GM21576 (cell line): ENCODE measurements around the gene PNPLA7.
"Not testable (repeated sequence)": the region's sequence is repeated elsewhere in the genome, so short reads cannot be mapped to it uniquely, and the experiment has no call there.

ENCODE experiments used
- ATAC-seq: cut with Tn5 transposase; IDR thresholded peaks from one replicate; pipeline ENCODE4 v1.9.1; 2021; ENCODE audit warnings: mild to moderate bottlenecking, moderate library complexity; ENCODE audit not compliant: unreplicated experiment

The PNPLA7 gene

DNA sequence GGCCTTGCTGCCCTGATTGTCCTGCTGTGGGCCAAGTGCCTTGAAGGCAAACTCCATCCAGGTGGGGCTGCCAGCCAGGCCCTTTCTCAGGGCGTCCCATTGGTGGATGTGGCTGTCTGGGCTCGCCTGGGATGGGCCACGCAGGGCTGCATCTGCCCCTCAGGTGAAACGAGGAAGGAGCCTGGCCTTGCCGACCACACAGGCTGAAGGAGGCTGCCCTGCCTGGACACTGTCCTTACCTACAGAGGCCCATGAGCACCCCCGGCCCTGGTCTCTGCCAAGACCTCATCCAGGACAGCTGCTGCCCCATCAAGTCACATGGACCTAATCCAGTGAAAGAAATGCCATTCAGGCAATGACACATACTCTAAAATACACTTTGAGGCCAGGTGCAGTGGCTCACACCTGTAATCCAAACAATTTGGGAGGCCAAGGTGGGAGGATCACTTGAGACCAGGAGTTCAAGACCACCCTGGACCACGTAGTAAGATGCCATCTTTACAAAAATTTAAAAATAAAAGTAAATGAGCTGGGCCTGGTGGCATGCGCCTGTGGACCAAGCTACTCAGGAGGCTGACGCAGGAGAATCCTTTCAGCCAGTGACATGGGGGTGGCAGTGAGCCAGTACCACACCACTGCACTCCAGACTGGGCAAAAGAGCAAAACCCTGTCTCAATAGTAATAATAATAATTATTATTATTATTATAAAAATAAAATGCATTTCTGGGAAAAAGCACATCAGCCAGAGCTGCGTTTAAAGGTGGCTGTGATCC lies 33.9 kb downstream of the PNPLA7 start:
- no peak for ATAC-seq

DNA sequence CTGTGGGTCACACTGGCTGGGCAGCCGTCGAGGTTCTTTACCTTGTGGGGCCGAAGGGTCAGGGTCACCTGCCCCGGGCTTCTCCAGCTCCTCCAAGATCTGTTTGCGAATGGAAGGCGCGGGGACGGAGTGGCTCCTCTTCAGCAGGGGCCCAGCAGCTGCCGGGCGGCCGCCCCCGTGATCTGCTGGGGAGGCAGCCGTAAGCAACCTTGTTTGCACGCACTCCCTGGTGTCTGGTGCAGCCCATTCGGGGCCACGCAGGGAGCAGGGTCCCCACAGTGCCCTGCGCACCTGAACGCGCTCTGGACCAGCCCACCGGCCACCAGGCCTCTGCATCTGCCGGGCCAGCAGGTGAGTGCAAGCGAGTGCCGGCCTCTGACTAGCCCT lies 34.9 kb downstream of the PNPLA7 start:
- ATAC-seq: no peak

DNA sequence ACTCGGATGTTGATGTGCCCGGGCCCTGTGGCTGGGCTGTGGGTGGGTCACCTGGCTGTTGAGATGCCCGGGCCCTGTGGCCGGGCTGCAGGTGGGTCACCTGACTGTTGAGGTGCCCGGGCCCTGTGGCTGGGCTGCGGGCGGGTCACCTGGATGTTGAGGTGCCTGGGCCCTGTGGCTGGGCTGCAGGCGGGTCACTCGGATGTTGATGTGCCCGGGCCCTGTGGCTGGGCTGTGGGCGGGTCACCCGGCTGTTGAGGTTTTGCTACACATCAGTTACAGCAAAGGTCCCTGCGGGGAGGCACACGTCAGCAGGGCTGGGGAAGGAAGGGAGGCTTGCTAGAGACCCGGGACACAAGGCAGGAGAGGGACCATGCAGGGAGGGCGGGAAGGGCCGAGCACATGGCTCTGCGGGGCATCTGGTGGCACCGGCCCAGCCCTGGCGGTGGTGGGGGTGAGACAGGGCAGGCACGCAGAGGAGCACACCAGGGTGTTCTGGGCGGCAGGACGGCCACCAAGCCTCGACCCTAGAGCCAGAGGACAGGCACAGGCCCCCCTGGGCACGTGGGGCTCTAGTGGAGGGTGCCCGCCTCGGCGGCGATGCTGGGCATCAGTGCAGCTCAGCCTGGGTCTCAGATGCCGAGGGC lies 35.4 kb downstream of the PNPLA7 start:
- no peak for ATAC-seq

DNA sequence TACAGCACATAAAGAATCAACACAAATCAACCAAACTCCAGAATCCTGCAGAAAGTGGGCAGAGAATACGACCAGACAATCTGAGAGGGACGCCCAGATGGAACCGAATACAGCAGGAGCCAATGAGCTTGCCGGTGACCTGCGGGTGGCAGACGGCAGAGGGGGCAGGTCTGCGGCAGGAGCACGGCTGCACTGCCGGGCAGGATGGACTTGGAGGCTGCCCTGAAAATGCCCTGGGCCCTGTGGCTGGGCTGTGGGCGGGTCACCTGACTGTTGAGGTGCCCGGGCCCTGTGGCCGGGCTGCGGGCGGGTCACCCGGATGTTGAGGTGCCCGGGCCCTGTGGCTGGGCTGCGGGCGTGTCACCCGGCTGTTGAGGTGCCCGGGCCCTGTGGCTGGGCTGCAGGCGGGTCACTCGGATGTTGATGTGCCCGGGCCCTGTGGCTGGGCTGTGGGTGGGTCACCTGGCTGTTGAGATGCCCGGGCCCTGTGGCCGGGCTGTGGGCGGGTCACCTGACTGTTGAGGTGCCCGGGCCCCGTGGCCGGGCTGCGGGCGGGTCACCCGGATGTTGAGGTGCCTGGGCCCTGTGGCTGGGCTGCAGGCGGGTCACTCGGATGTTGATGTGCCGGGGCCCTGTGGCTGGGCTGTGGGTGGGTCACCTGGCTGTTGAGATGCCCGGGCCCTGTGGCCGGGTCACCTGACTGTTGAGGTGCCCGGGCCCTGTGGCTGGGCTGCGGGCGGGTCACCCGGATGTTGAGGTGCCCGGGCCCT lies 36.2 kb downstream of the PNPLA7 start:
- ATAC-seq: not testable (repeated sequence)

DNA sequence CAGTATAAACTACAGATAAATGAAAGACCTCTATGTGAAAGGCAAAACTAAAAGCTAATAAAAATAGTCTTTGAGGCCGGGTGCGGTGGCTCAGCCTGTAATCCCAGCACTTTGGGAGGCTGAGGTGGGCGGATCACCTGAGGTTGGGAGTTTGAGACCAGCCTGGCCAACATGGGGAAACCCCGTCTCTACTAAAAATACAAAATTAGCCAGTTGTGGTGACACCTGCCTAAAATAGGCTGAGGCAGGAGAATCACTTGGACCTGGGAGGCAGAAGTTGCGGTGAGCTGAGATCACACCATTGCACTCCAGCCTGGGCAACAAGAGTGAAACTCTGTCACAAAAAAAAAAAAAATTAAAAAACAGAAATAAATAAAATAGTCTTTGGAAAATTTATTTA lies 37.1 kb downstream of the PNPLA7 start:
- ATAC-seq: not testable (repeated sequence)

DNA sequence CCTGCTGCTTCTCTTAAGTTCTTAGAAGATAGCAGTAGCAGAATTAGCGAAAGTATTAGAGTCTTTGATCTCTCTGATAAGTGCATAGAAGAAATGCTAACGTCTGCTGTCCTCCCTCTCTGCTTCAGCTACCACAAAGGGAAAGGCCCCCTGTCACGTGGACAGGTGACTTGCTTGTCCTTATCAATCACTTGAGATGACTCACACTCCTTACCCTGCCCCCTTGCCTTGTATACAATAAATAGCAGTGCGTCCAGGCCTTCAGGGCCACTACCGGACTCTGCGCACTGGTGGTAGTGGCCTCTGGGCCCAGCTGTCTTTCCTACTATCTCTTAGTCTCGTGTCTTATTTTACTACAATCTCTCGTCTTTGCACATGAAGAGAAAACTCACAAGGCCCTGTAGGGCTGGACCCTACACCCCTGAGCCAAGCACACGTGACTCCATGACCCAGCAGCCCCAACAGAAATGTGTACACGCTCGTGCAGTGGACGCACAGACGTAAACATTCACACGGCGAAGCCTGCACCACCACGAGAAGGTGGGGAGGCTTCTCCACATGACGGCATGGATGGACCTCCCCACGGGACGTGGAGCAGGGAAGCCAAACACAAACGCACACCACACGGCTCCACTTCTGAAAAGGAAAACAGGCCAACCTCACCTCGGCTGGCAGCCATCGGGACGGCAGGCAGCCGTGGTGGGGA lies 38.3 kb downstream of the PNPLA7 start:
- ATAC-seq: no peak

DNA sequence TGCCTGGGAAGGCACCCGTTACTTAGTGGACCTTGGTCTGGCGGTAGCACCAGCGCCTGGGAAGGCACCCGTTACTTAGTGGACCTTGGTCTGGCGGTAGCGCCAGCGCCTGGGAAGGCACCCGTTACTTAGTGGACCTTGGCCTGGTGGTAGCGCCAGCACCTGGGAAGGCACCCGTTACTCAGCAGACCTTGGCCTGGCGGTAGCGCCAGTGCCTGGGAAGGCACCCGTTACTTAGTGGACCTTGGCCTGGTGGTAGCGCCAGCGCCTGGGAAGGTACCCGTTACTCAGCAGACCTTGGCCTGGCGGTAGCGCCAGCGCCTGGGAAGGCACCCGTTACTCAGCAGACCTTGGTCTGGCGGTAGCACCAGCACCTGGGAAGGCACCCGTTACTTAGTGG lies 39.1 kb downstream of the PNPLA7 start:
- not testable (repeated sequence) for ATAC-seq

DNA sequence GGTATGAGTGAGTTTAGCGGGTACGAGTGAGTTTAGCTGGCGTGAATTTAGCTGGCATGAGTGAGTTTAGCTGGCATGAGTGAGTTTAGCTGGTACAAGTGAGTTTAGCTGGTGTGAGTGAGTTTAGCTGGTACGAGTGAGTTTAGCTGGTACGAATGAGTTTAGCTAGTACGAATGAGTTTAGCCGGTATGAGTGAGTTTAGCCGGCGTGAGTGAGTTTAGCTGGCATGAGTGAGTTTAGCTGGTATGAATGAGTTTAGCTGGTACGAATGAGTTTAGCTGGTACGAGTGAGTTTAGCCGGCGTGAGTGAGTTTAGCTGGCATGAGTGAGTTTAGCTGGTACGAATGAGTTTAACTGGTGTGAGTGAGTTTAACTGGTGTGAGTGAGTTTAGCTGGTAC lies 41.0 kb downstream of the PNPLA7 start:
- ATAC-seq: no peak

DNA sequence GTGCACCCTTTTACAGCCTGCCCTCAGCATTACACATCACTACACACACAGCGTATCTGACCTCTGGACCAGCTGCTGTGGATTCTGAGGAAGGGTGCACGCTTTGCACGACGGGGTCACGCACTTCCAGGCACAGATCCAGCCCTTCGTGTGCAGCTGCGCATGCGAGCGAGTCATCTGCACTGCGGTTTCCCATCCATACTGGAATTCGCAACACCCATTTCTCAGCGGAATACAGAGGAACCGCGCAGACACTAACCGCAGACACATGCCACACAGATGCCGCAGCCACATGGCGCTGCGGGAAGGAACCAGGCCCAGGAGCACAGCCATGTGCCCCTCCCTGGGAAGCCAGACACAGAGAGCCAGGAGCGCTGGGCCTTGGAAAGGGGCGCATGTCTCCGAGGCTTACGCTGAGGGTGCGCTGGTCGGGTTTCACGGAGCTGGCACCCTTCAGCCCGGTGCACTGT lies 43.5 kb downstream of the PNPLA7 start:
- no peak for ATAC-seq

DNA sequence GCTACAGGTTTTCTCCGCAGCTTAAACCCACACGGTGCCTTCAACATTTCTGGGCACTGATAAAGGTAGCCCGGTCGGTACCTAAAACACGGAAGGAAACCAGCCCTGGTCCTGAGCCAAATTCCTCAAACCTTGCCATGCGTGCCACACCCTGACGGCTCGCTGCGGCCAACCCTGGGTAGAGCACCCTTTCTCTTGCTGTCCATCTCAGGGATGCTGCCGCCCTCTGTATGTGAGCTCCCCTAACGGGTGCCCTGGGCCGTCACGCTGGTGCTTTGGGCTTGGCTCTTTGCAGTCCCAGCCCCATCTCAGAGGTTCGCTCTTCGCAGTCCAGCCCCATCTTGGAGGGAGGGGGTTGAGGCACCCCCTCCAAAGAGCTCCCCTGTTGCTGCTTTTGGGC lies 43.9 kb downstream of the PNPLA7 start:
- no peak for ATAC-seq

DNA sequence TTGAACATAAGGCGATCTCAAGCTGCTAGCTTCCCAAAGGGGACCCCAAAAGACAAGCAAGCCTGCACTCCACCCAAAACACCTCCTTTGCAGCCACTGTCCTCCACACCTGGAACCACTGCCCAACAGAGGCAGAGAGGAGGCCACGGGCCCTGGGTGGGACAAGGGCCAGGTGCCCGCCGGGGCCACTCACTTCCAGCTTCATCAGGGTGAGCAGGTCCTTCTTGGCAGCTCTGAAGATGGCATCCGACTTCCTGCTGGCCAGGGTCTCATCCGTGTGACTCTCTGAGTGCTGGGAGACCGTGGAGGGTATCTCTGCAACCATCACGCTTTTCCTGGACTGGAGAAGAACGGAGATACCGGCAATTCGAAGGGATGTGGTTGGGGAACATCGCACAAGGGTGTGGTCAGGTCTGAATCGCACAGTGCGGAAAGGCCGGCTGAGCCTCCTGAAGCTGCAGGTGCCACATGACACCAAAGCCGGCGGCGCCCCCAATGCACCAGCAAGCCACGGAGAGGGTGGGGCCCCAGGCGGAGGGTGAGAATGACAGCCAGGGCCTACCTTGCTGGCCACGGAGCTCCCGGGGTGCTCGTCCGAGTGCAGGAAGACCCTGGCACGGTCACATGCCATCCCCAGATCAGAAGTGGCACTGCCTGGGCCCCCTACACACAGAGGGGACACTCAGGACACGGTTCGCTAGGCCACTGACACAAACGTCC lies 44.6 kb downstream of the PNPLA7 start:
- no peak for ATAC-seq

DNA sequence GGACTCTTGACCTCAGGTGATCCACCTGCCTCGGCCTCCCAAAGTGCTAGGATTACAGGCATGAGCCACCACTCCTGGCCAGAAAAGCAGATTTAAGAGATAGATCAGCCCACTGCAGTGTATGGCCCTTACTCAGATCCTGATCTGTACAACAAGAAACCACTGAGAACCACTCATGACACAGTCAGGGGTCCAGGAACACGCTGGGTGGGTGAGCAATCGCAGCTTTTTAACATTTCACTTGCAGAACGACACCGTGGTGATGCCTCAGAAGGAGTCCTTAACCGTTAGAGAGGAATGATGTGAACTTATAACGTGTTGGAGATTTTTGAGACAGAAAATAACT lies 45.8 kb downstream of the PNPLA7 start:
- ATAC-seq: no peak

DNA sequence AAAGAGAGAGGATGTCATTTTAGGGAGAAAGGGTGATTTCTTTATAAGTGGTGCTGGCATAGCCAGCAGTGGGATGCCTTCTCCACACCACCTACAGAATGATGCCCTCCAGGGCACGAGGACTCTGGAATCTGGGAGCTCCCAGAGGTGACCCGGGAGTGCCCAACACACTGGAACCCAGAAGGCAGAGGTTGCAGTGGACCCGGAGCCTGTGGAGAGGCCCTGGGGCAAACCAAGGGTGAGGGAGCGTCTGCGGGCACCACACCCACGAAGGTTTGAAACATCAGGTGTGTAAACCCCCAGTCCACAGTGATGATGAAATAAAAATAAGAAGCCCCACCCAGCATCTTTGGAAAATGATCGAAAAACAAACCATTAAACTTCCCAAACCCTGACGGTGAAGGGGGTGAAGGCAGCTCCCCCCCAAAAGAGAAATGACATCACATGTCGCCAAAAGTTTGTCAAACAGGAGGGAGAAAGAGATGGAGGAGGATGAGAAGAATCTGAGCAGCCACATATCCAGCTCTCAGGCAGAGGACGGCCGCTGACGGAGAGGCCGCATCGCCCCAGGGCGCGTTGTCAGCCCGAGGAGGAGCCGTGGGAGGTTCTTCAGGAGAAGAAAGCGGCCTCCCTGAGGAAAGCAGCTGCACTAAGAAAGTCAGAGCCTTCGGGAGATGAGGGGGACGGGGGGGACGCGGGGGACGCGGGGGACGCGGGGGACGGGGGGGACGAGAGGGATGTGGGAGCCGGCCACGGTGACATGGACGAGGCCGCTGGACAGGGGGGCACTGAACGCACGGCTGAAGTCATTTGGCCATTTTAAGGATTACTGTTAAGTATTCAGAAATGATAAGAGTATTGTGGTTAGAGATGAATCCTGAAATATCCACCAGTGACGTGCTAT lies 47.9 kb downstream of the PNPLA7 start:
- no peak for ATAC-seq

DNA sequence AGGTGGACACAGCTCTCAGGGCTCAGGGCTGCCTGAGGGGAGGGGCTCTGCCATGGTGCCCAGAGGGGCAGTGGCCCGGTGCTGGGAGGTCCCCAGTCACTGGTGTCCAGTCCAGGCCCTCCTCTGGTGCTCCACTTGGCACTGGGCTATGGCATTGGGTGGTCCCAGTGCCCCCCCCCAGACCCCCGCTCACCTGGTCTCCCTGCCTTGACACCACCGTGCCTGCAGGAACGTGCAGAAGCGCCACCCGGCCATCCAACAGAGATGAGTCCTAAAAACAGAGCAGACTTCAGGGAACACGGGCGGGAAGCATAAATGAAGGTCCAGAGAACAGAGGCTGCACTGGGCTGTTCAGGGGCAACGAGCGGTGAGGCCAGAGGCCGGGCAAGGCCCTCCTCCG lies 48.7 kb downstream of the PNPLA7 start:
- ATAC-seq: no peak

DNA sequence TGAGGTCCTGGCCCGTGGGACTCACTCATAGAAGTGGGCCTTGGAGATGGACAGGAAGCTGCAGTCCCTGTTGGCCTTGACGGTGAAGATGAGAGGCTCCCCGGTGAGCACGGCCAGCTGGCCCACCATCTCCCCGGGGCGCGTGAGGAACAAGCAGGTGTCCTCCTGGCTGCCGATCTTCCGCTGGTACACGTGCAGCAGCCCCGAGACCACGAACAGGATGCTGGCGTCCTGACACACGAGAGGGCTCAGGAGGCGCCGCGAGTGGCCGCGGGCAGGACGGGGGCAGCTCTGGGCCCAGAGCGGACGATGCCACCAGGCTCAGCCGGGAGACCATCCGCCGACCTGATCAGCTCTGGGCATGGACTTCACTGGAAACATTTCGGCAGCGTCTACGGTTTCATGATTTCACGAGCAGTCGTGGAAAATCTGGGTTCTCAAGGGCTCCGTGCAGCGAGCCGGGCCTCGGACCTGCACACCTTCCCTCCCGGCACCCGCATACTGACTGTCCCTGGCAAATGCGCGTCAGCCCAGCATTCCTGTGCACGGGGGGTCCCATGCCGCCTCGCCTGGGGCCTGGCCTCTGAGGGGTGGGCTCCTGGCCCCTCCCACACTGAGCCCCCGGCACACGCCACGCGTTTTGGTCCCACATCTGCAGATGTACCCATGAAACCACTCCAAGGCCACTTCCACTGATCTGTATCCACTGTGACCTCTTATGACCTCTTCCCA lies 49.4 kb downstream of the PNPLA7 start:
- no peak for ATAC-seq

DNA sequence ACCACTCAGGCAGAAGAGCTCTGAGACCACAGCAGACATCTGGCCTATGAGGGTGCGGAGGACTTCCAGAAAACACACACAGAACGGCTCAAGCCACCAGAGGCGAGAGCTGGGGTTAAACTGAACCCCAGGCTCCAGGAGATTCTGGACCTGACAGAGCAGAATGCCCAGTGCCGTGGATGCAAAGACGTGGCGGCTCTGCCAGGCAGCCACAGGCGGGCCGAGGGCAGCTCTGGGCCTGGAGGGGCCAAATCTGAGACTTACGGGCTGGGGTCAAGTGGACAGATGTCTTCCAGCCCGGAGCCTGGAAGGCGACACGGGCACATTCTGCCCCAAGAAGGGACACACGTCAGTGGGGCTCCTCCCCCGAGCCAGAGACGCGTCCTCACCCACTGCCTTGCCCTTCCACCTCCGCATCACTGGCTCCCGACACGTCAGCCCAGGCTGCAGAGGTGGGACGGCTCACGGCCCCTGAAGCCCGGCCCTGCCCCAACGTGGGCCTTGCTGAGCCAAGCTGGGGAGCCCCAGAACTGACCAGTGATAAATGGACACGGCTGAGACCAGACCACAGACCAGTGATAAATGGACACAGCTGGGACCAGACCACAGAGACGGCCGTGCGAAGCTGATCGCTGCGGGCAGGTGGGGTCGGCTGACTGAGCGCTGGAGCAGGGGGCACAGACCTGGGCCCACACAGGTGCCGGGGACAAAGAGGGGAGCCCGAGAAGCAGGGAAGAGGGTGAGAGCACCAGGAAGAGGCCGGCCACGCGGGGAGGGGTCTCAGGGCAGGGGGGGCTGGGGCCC lies 50.1 kb downstream of the PNPLA7 start:
- ATAC-seq: no peak

DNA sequence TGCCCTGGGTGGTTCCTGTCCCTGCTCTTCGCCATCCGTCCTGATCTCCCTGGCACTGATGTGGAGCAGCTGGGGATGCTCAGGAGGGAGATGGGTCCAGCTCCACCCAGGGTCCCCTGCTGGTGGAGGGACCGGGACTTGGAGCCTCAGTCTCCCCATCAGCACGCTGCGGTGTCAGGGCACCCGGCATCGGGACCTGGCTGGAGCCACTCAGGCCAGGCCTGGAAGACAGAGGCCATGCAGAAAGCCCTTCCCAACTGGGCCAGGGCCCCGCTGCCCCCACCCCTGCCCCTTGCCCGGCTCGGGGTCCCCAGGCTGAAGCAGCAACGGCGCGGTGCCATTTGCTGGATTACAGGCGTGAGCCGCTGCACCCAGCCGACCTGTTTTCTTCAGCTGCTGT lies 50.8 kb downstream of the PNPLA7 start:
- ATAC-seq: no peak

DNA sequence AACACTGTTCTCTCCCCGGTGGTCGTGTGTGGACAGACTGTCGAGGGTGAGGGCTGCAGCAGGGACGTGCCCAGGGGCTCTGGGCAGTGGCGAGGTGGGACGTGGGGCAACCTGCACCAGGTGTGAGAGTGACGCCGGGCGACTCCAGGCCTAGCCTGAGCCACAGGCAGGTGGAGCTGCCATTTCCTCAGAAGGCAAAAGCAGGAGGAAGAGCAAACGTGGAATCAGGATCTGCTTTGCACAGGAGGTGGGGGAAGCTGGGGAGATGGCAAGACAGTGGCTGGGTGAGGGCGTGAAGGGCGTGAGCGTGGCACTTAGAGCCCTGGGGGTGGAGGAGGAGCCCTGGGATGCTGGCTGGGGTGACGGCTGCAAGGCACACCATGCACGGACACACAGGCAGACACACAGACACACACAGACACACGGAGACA lies 51.5 kb downstream of the PNPLA7 start:
- no peak for ATAC-seq
